Stimulated activated naive CD8-positive, alpha-beta T cell treated with anti-CD3 and anti-CD28 coated beads, Interleukin-15, amount 100 ng/mL, for 72 hours (primary cell): ENCODE results near the gene MRPL38.
"Not testable (repeated sequence)": the region's sequence is repeated elsewhere in the genome, so short reads cannot be mapped to it uniquely, and the experiment has no call there.

Experiments
- ATAC-seq: fragments of 150-1000 bp; cut with Tn5 transposase; 2 replicates; pipeline ENCODE4 v1.10.0; 2021; ENCODE audit warnings: mild to moderate bottlenecking, moderate library complexity
- DNase-seq, 2 donors: peaks; one replicate each; pipeline ENCODE4 v3.0.0; 2021 to 2022
- H3K27ac Mint-ChIP-seq, 2 donors: one replicate each; pipeline ENCODE4 v1.8.0; 2022; ENCODE audit warnings: mild to moderate bottlenecking in 2 of 2, mixed read lengths in 2 of 2, moderate library complexity in 2 of 2
- H3K27me3 Mint-ChIP-seq: one replicate; pipeline ENCODE4 v1.8.0; 2022; ENCODE audit warnings: mixed read lengths
- H3K4me1 Mint-ChIP-seq: one replicate; pipeline ENCODE4 v1.8.0; 2022; ENCODE audit warnings: mild to moderate bottlenecking, mixed read lengths
- H3K4me3 Mint-ChIP-seq, 2 donors: one replicate each; pipeline ENCODE4 v1.8.0; 2022; ENCODE audit warnings: mild to moderate bottlenecking in 2 of 2, mixed read lengths in 2 of 2, moderate library complexity in 1 of 2
- H3K9me3 Mint-ChIP-seq, 2 donors: one replicate each; pipeline ENCODE4 v1.8.0; 2022; ENCODE audit warnings: mixed read lengths in 2 of 2

Gene MRPL38

GRCh38 chr17:75864448-75864871, 40.2 kb downstream of the MRPL38 start:
- DNase-seq: peak in 1 of 2 donors; percentile 60
- peaks cover 25% of the 10 kb centered on the region for H3K4me1 Mint-ChIP-seq
- H3K9me3 Mint-ChIP-seq: no peaks in the 10 kb centered on the region
- peak overlapping the region; percentile 47 to 54 for H3K4me3 Mint-ChIP-seq
- H3K27ac Mint-ChIP-seq: peak overlapping the region in 1 of 2 donors; percentile 65
- ATAC-seq: peak; percentile 86
- no peaks in the 10 kb centered on the region for H3K27me3 Mint-ChIP-seq

DNA sequence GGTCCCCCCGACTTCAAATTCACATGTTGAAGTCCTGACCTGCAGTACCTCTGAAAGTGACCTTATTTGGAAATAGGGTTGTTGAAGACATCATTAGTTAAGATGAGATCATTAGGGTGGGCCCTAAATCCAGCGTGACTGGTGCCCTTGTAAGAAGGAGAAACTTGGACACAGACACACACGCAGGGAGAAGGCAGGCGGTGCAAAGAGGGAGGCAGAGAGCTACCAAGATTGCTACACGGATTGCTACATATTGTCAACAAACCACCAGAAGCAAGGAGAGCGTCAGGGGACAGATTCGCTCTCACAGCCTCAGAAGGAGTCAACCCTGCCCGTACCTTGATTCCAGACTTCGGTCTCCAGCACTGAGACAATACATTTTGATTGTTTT, 42.8 kb downstream of the MRPL38 start:
- no peak overlapping the region for H3K4me3 Mint-ChIP-seq
- H3K27ac Mint-ChIP-seq: peak overlapping the region in 1 of 2 donors; percentile 61
- DNase-seq (no peak), ATAC-seq (no peak)
- peaks cover 42% of the 10 kb centered on the region for H3K4me1 Mint-ChIP-seq
- no peaks in the 10 kb centered on the region for H3K9me3 Mint-ChIP-seq
- H3K27me3 Mint-ChIP-seq: no peaks in the 10 kb centered on the region

DNA sequence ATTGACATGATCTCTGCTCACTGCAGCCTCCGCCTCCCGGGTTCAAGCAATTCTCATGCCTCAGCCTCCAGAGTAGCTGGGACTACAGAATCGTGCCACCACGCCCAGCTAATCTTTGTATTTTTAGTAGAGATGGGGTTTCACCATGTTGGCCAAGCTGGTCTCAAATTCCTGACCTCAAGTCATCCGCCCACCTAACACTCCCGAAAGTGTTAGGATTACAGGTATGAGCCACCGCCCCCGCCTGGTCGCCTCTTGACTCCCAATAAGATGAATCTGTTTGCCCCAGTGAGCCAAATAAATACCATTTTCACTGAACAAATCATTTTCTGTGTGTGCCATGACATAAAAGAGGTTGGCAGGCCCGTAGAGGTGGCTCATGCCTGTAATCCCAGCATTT, 45.3 kb downstream of the MRPL38 start:
- peaks cover 38% of the 10 kb centered on the region for H3K4me1 Mint-ChIP-seq
- not testable (repeated sequence) for DNase-seq, ATAC-seq, H3K27me3 Mint-ChIP-seq, H3K9me3 Mint-ChIP-seq, H3K4me3 Mint-ChIP-seq, H3K27ac Mint-ChIP-seq

GRCh38 chr17:75856062-75856756, 48.5 kb downstream of the MRPL38 start:
- Mint-ChIP-seq H3K27me3 (no peaks in the 10 kb centered on the region), H3K27ac (peak overlapping the region in 1 of 2 donors; percentile 40), H3K4me3 (no peak overlapping the region), H3K4me1 (peaks cover 31% of the 10 kb centered on the region), H3K9me3 (no peaks in the 10 kb centered on the region)
- ATAC-seq: peak; percentile 26
- peak; percentile 45 to 47 for DNase-seq

DNA sequence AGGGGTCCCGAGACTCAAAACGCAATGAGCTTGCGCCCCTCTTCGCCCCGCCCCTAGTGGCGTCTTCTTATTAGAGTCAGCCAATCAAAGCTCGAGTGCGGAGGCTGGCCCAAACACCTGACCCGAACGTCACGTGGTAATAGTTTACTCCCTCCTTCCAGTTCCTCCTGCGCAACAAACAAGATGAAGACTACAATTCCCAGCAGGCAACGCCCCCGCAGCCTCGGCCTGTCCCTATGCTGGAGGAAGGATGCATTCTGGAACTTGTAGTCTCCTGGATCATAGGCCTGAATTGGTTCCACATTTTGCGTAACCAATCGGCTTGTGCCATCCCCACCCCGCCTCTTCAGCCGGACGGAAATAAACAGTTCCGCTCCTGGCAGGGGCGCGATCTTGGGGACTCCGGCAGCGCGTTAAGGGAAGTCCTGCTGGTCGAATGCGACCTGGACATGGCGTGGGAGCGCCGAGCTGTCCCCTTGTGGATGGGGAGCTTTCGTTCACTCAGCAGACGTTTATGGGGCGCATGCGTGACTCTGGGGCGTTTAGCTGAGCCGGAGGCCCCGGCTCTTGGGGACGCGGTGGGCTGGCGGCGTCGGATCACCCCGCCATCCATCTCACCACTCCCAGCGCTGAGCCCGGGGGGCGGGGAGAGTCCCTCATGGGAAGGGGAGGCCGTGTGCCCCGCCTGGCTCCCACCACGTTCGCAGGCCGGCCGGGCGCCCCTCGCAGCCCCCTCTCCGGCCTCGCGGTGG, 49.2 kb downstream of the MRPL38 start, which contains the start of gene WBP2:
Gene WBP2, minus strand, starts transcription at position 26 of the 752 bp plus-strand sequence. CDS start 38 bp downstream, outside the sequence.
- no peak within 1 kb of the TSS for H3K4me3 Mint-ChIP-seq
- no peaks in the 10 kb centered on the region for H3K27me3 Mint-ChIP-seq
- H3K9me3 Mint-ChIP-seq: no peaks in the 10 kb centered on the region
- peak within 1 kb of the TSS in 1 of 2 donors; percentile 83 for H3K27ac Mint-ChIP-seq
- DNase-seq: peak; percentile 96 to 99
- ATAC-seq: peak; percentile 92
- peaks cover 27% of the 10 kb centered on the region for H3K4me1 Mint-ChIP-seq

GRCh38 chr17:75854881-75855309, 49.8 kb downstream of the MRPL38 start:
- Mint-ChIP-seq H3K4me3 (no peak overlapping the region), H3K27ac (no peak overlapping the region), H3K27me3 (no peaks in the 10 kb centered on the region), H3K9me3 (no peaks in the 10 kb centered on the region), H3K4me1 (peaks cover 27% of the 10 kb centered on the region)
- DNase-seq (no peak), ATAC-seq (peak; percentile 15)

DNA sequence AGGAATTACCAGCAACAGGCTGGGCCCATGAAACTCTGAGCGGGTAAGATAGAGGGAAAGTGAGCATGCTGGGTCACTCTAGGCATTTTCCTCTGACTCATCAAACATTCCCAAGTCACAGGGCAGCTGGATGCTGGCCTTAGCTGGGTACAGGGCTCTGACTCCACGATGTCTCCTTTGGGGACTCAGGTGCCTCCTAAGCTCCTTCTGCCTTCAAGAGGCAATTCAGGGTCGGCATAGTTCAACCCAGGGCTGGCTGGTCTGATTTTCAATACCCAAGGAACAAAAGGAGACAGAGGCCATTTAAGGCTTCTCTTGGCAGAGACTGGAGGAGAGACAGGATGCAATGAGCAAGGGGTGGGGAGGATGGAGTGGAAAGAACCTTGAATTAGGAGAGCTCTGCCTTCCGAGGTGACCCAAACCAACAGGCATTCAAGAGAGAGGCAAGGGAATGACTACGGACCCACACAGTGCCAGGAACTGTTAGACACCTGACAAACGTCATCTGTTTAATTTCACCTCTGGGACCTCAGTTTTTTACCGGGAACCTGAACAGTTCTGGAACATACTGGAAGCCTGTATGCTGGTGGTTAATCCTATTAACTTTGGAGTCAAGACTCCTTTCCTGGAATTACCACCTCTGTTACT, 50.5 kb downstream of the MRPL38 start:
- ATAC-seq (no peak), DNase-seq (no peak)
- no peak overlapping the region for H3K4me3 Mint-ChIP-seq
- H3K9me3 Mint-ChIP-seq: no peaks in the 10 kb centered on the region
- H3K27ac Mint-ChIP-seq: peak overlapping the region in 1 of 2 donors; percentile 83
- H3K4me1 Mint-ChIP-seq: peaks cover 22% of the 10 kb centered on the region
- H3K27me3 Mint-ChIP-seq: no peaks in the 10 kb centered on the region

DNA sequence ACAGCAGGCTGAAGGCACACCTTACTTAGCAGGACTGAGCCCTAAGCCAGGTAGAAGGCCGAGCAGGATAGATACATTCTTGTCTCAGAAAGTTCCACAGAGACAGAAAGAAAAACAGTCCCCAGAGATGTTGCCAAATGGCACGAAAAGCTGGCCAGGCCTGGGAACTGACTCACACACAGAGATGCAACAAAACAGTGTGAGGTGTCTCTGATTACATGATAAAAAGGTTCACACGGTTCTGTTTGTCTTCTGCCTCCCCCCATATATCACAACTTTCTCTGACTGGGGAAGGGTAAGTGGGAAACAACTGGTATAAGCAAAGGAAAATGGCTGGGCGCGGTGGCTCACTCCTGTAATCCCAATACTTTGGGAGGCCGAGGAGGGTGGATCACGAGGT, 51.3 kb downstream of the MRPL38 start:
- peak overlapping the region in 1 of 2 donors; percentile 63 for H3K27ac Mint-ChIP-seq
- H3K9me3 Mint-ChIP-seq: no peaks in the 10 kb centered on the region
- peak overlapping the region; percentile 22 to 57 for H3K4me3 Mint-ChIP-seq
- H3K4me1 Mint-ChIP-seq: peaks cover 20% of the 10 kb centered on the region
- no peak for ATAC-seq
- DNase-seq: no peak
- no peaks in the 10 kb centered on the region for H3K27me3 Mint-ChIP-seq

- not testable (repeated sequence) for H3K9me3 Mint-ChIP-seq, H3K4me3 Mint-ChIP-seq, H3K27ac Mint-ChIP-seq
These were observed 53.0 kb downstream of the MRPL38 start for GRCh38 chr17:75851693-75851991.

DNA sequence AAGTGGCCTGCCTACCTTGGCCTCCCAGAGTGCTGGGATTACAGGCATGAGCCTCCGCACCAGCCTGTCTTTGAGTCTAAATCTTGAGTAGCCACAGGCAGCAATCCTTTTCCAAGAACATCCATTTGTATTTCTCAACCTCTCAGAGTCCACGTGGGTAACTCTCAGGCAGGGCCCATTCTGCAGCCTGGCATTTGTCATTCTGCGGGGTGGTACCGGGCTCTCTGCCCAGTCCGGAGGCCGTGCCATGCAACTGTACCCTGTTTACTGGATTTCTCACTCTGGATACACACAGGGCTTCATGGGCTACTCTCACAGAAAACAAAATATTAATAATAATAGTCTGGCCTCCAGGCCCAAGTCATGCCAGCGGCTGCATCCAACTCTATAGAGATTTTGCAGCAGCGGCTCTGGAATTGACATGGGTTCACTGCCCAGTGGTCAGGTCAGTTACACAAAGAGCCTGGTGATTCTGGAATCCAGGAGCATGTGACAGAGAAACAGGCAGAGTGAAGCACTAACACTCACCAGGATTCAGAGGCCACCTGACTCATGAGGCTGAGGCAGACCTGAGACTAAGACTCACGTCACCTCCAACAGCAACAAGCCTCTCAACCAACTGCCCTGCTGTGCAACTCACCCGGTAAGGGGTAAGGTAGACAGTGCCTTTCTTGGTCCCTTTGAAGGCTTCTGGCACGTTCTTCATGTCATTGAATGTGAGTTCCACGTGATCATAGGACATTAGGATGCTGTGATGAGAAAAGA, 53.6 kb downstream of the MRPL38 start:
- no peak for ATAC-seq
- Mint-ChIP-seq H3K27ac (no peak overlapping the region), H3K4me1 (peaks cover 16% of the 10 kb centered on the region), H3K4me3 (no peak overlapping the region), H3K9me3 (no peaks in the 10 kb centered on the region), H3K27me3 (no peaks in the 10 kb centered on the region)
- no peak for DNase-seq

More at GRCh38 chr17:75851693-75851991, 53.0 kb downstream of the MRPL38 start:
- H3K4me1 Mint-ChIP-seq: peaks cover 22% of the 10 kb centered on the region
- not testable (repeated sequence) for ATAC-seq, H3K27me3 Mint-ChIP-seq, DNase-seq

DNA sequence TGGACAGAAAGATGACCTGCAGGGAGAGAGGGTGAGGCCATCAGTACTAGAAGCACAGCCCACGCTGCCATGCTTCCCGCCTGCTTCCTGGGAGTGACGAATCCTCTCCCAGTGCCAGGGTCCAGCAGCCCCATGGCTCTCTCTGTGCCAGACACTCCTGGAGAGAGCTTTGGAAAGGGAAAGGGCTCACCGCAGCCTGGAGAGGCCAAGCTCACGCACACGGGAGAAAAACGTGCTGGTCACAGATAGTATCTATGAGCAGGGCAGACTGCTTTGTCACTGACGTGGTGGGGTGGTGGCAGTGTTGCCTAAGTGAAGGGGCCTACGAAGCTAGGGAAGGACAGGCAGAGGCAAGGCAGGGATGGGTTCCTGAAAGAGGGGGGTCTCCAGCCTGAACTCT, 55.0 kb downstream of the MRPL38 start:
- Mint-ChIP-seq H3K4me3 (no peak overlapping the region), H3K27me3 (no peaks in the 10 kb centered on the region), H3K27ac (no peak overlapping the region), H3K4me1 (peaks cover 30% of the 10 kb centered on the region), H3K9me3 (no peaks in the 10 kb centered on the region)
- ATAC-seq (no peak), DNase-seq (no peak)

- Mint-ChIP-seq H3K9me3 (no peaks in the 10 kb centered on the region), H3K4me3 (no peak overlapping the region), H3K27ac (no peak overlapping the region), H3K27me3 (no peaks in the 10 kb centered on the region), H3K4me1 (peaks cover 30% of the 10 kb centered on the region)
- ATAC-seq (no peak), DNase-seq (no peak)
These were observed 55.4 kb downstream of the MRPL38 start for GRCh38 chr17:75849279-75849646.
